Motor neuron (in vitro differentiated cells): ENCODE results near the gene POR. TPM values are rescaled to one million over a fixed set of nuclear protein-coding genes. Genes with fewer than 3 reads are reported as not detected.

Source experiments
- ATAC-seq, 8 experiments: fragments of 200-7000 bp; cut with Tn5 transposase; replicated peaks in 6 of 8; 2 replicates each; pipeline ENCODE4 v1.8.0; 2021; ENCODE audit warnings: mild to moderate bottlenecking in 8 of 8, moderate library complexity in 8 of 8
- H3K27ac ChIP-seq, 2 donors: fragments of 250-450 bp; sonication (Bioruptor Pico); 2 replicates each; pipeline ENCODE4 v1.9.0; 2021; ENCODE audit warnings: antibody characterized with exemption in 2 of 2, mild to moderate bottlenecking in 2 of 2, moderate library complexity in 1 of 2
- H3K4me1 ChIP-seq, 2 donors: fragments of 250-450 bp; sonication (Bioruptor Pico); replicated peaks in 1 of 2; 2 replicates each; pipeline ENCODE4 v1.6.1; 2021; ENCODE audit warnings: antibody characterized with exemption in 2 of 2, mild to moderate bottlenecking in 2 of 2, moderate library complexity in 1 of 2
- H3K4me3 ChIP-seq, 5 donors: fragments of 250-450 bp; sonication (Bioruptor Pico); 2 replicates each; pipeline ENCODE4 v1.9.0; 2021; ENCODE audit warnings: antibody characterized with exemption in 5 of 5, mild to moderate bottlenecking in 5 of 5, moderate library complexity in 4 of 5
- WGBS, 10 experiments: fragments of 450-650 bp; shearing (Covaris generic); methylation state at CpG; one replicate each; pipeline ENCODE4 v1.0.0; 2022; 5-methylcytosine and 5-hydroxymethylcytosine counted together
- in situ Hi-C, 9 experiments: fragments of 400-800 bp; cut with MboI; loops; one replicate each; pipeline ENCODE4 v1.15.0; 2021; ENCODE audit warnings: low sequenced_read_pairs in 9 of 9, low pct_unique_long_range_greater_than_20kb in 2 of 9; ENCODE audit not compliant: unreplicated experiment in 9 of 9
- total RNA-seq, 8 experiments: library from RNA; unstranded; fragments of 300-600 nt; gene quantifications; 2 replicates each; pipeline versions ENCODE4 v1.2.3 to v1.2.4, GENCODE V29; 2022

POR gene
- total RNA-seq, 8 experiments from 2014 or later: 52.9 to 105 (median 66.2) TPM

GRCh38 chr7:75981203-75981452, 66.2 kb downstream of the POR start:
- peaks cover 5 to 9% of the 10 kb centered on the region in 2 donors for H3K4me1 ChIP-seq
- ATAC-seq: no peak
- no peak overlapping the region for H3K4me3 ChIP-seq
- in situ Hi-C loops: no loop called here
- no peak overlapping the region for H3K27ac ChIP-seq
- 100% methylated on average over 2 to 5 of the region's 12 CpGs; no CpG with 5 or more reads in 8 of the 10 experiments for WGBS, 10 experiments

- no peak overlapping the region for H3K4me3 ChIP-seq
- no peak overlapping the region for H3K27ac ChIP-seq
- ATAC-seq: no peak
- in situ Hi-C loops: no loop called here
- 40 to 100% (median 100%) methylated on average over 1 to 2 of the region's 38 CpGs; no CpG with 5 or more reads in 6 of the 10 experiments for WGBS, 10 experiments
- H3K4me1 ChIP-seq: peaks cover 5 to 9% of the 10 kb centered on the region in 2 donors
These were observed 66.7 kb downstream of the POR start for GRCh38 chr7:75981453-75982305.

DNA sequence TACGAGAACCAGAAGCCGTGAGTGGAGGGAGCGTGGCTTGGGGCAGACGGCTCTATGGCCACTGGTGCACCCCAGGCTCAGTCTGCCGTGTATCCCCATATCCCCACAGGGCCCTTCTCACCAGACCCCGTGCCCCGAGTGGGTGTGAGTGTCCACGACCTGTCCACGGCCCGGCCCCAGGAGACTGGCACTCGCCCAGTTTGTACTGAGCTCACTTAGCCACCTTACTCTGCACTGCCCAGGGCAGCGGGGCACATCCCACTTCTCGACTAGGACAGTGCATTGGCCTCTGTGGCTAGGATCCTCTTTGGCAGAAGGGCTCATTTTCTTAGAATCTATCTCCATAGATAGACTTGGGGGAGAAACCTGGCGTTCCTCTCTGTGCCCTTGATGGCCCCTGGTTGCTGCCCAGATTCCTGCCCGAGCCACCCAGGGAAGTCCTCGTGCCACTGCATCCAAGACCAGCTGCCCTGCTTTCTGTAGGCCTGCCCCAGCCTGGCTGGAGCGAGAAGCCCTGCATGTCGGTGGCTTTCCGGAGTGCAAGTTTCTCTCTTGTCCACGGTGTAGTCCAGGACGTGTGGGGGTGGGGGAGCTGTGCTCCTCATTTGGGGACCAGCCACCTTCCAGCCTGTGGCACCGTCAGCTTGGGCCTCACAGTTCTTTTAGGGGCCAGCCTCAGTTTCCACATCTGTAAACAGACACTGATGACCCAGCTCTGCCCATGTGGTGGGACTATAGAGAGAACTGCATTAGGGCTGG, 67.5 kb downstream of the POR start:
- WGBS, 10 experiments: 77 to 100% (median 94%) methylated on average over 1 to 8 of the region's 22 CpGs; no CpG with 5 or more reads in 5 of the 10 experiments
- no peak overlapping the region for H3K4me3 ChIP-seq
- H3K4me1 ChIP-seq: peaks cover 5 to 7% of the 10 kb centered on the region in 2 donors
- ATAC-seq: no peak
- in situ Hi-C loops: no loop called here
- H3K27ac ChIP-seq: no peak overlapping the region

GRCh38 chr7:75983471-75984129, 68.6 kb downstream of the POR start:
- Histone ChIP-seq H3K27ac (no peak overlapping the region), H3K4me1 (no peaks in the 10 kb centered on the region), H3K4me3 (no peak overlapping the region)
- 80 to 92% (median 89%) methylated on average over 2 to 5 of the region's 26 CpGs; no CpG with 5 or more reads in 7 of the 10 experiments for WGBS, 10 experiments
- no peak for ATAC-seq
- in situ Hi-C loops: no loop called here

- no peak overlapping the region for H3K27ac ChIP-seq
- 100% methylated on average over 1 of the region's 44 CpGs; no CpG with 5 or more reads in 9 of the 10 experiments for WGBS, 10 experiments
- ATAC-seq: peak in 3 of 8 experiments; percentile 9 to 12 (median 12)
- H3K4me3 ChIP-seq: no peak overlapping the region
- no peaks in the 10 kb centered on the region for H3K4me1 ChIP-seq
- in situ Hi-C loops: no loop called here
These were observed 69.4 kb downstream of the POR start for GRCh38 chr7:75984130-75985008.

GRCh38 chr7:75985009-75985517, 70.1 kb downstream of the POR start:
- 67 to 100% methylated on average over 1 to 3 of the region's 21 CpGs; no CpG with 5 or more reads in 8 of the 10 experiments for WGBS, 10 experiments
- ATAC-seq: peak in 2 of 8 experiments; percentile 1 to 8
- no peak overlapping the region for H3K27ac ChIP-seq
- in situ Hi-C loops: no loop called here
- H3K4me1 ChIP-seq: no peaks in the 10 kb centered on the region
- no peak overlapping the region for H3K4me3 ChIP-seq

GRCh38 chr7:75985518-75986146, 70.7 kb downstream of the POR start:
- H3K4me3 ChIP-seq: no peak overlapping the region
- WGBS, 10 experiments: no CpG with 5 or more reads among the region's 41 CpGs

DNA sequence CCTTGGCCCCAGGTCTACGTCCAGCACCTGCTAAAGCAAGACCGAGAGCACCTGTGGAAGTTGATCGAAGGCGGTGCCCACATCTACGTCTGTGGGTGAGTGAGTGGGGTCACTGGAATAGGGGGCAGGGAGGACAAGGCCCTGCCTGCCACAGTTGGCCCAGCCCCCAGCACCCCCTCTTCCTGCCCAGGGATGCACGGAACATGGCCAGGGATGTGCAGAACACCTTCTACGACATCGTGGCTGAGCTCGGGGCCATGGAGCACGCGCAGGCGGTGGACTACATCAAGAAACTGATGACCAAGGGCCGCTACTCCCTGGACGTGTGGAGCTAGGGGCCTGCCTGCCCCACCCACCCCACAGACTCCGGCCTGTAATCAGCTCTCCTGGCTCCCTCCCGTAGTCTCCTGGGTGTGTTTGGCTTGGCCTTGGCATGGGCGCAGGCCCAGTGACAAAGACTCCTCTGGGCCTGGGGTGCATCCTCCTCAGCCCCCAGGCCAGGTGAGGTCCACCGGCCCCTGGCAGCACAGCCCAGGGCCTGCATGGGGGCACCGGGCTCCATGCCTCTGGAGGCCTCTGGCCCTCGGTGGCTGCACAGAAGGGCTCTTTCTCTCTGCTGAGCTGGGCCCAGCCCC, 71.3 kb downstream of the POR start:
- in situ Hi-C loops: no loop called here
- Histone ChIP-seq H3K4me3 (no peak overlapping the region), H3K27ac (no peak overlapping the region), H3K4me1 (peaks cover 0 to 6% of the 10 kb centered on the region in 2 donors)
- ATAC-seq: peak in 2 of 8 experiments; percentile 5 to 11
- WGBS, 10 experiments: 20 to 100% (median 74%) methylated on average over 1 to 6 of the region's 20 CpGs; no CpG with 5 or more reads in 4 of the 10 experiments

More at GRCh38 chr7:75985518-75986146, 70.7 kb downstream of the POR start:
- H3K4me1 ChIP-seq: no peaks in the 10 kb centered on the region
- in situ Hi-C loops: no loop called here
- peak in 5 of 8 experiments; percentile 6 to 72 (median 14) for ATAC-seq
- no peak overlapping the region for H3K27ac ChIP-seq

DNA sequence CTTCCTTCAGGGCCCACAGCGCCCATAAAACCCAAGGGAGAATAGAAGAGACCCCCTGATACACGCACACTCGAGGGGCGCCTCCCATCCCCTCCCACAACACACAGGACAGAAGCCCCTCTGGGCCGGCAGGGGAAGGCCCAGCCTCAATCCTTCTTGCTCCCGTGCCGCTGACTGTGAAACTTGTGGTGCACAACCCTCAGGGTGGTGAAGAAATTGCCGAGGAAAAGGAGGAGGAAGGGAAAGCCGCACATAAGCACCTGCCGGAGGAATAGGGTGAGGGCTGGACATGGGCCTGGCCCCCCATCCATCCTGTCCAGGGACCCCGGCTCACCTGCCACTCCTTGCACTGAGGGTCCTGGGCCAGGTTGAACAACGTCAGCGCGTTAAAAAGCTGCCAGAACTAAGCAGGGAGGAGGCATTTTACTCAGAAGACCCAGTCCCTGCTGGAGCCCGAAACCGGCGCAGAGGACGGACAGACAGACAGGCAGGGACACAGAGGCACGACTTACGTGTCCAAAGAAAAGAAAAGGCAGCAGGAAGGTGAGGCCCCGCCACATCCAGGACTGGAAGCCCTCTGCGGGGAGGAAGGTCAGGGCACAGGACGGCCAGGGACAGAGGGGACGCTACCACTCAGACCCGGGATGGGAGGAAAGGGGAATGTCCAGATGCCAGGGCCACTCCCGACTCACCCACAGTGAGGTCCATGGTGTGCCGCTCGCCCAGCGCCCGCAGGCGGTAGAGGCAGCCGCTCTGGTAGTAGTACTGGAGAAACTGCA, 72.3 kb downstream of the POR start:
- Histone ChIP-seq H3K4me3 (no peak overlapping the region), H3K27ac (no peak overlapping the region), H3K4me1 (peaks cover 0 to 6% of the 10 kb centered on the region in 2 donors)
- no peak for ATAC-seq
- in situ Hi-C loops: no loop called here
- WGBS, 10 experiments: 90 to 100% (median 95%) methylated on average over 1 to 12 of the region's 32 CpGs; no CpG with 5 or more reads in 4 of the 10 experiments

DNA sequence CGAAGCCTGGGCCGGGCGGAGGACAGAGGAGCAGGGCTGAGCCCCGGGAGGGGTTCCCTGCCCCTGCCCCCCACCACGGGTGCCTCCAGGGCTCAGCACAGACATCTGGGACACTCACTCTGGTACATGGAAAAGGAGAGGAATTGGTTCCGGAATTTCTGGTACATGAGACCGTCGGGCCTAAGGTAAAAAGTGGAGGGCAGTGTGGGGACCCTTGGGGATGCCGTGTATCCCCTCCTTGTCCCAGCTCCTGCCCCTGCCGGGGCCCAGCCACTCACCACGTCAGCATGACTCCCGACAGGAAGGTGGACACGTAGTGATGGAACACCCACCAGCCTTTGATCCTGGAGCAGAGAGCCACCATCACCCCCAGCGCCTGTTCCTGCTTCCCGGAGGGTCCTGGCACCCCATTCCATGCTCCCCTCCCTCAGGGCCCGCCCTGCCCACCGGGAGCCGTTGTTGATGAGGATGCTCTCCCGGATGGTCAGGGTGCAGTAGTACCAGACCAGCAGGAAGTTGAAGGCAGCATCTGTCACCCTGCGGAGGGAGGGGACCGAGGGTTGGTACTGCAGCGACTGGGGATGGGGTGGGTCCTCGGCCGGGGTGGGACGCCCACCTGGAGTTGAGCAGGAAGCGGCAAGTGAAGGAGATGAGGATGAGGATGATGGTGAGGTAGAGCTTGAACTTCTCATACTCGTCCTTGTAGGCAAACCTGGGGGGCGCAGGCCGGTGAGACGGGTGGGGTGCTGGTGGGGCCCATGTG, 73.0 kb downstream of the POR start:
- Histone ChIP-seq H3K4me1 (peaks cover 0 to 7% of the 10 kb centered on the region in 2 donors), H3K27ac (no peak overlapping the region), H3K4me3 (no peak overlapping the region)
- WGBS, 10 experiments: 83 to 94% methylated on average over 5 of the region's 30 CpGs; no CpG with 5 or more reads in 8 of the 10 experiments
- in situ Hi-C loops: no loop called here
- no peak for ATAC-seq
